Activated T-cell treated with anti-CD3 and anti-CD28 coated beads, Interleukin-2, amount 50 U/mL, for 24 hours (primary cell): ENCODE data around the gene NEXN.
"Not testable (repeated sequence)": the region's sequence is repeated elsewhere in the genome, so short reads cannot be mapped to it uniquely, and the experiment has no call there.

Source experiments
- DNase-seq: peaks from one replicate; pipeline ENCODE4 v3.0.0-alpha.2; 2020
- H3K27ac Mint-ChIP-seq: 2 replicates; pipeline ENCODE4 v1.8.0; 2020; ENCODE audit warnings: mild to moderate bottlenecking, mixed read lengths
- H3K27me3 Mint-ChIP-seq: 2 replicates; pipeline ENCODE4 v1.8.0; 2020; ENCODE audit warnings: mixed read lengths
- H3K36me3 Mint-ChIP-seq: 2 replicates; pipeline ENCODE4 v1.8.0; 2020; ENCODE audit warnings: low read depth, mixed read lengths
- H3K4me1 Mint-ChIP-seq: 2 replicates; pipeline ENCODE4 v1.8.0; 2020; ENCODE audit warnings: low read depth, mixed read lengths
- H3K4me3 Mint-ChIP-seq: 2 replicates; pipeline ENCODE4 v1.8.0; 2020; ENCODE audit warnings: mild to moderate bottlenecking, moderate library complexity, mixed read lengths
- H3K9me3 Mint-ChIP-seq: 2 replicates; pipeline ENCODE4 v1.8.0; 2020; ENCODE audit warnings: mixed read lengths

The NEXN gene

DNA sequence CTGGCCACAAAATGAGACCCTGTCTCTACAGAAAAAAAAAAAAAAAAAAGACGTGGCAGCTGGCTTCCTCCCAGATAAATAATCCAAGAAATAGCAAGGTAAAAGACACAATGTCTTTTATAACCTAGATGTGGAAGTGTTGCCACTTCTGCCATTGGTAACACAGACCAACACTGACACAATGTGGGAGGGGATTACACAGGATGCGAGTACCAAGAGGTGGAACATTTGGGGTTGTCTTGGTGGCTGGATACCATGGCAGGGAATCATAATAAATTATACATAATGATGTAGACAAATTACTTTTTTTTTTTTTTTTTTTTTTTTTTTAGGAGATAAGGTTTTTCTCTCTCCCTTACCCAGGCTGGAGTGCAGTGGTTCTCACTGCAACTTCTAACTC, 6.0 kb upstream of the NEXN start:
- DNase-seq, result no peak
- peaks cover 9% of the 10 kb centered on the region for H3K27me3 Mint-ChIP-seq
- H3K36me3 Mint-ChIP-seq, result peaks cover 6% of the 10 kb centered on the region
- H3K4me1 Mint-ChIP-seq, result peaks cover 12% of the 10 kb centered on the region
- no peaks in the 10 kb centered on the region for H3K9me3 Mint-ChIP-seq
- no peak overlapping the region for H3K4me3 Mint-ChIP-seq
- no peak overlapping the region for H3K27ac Mint-ChIP-seq

DNA sequence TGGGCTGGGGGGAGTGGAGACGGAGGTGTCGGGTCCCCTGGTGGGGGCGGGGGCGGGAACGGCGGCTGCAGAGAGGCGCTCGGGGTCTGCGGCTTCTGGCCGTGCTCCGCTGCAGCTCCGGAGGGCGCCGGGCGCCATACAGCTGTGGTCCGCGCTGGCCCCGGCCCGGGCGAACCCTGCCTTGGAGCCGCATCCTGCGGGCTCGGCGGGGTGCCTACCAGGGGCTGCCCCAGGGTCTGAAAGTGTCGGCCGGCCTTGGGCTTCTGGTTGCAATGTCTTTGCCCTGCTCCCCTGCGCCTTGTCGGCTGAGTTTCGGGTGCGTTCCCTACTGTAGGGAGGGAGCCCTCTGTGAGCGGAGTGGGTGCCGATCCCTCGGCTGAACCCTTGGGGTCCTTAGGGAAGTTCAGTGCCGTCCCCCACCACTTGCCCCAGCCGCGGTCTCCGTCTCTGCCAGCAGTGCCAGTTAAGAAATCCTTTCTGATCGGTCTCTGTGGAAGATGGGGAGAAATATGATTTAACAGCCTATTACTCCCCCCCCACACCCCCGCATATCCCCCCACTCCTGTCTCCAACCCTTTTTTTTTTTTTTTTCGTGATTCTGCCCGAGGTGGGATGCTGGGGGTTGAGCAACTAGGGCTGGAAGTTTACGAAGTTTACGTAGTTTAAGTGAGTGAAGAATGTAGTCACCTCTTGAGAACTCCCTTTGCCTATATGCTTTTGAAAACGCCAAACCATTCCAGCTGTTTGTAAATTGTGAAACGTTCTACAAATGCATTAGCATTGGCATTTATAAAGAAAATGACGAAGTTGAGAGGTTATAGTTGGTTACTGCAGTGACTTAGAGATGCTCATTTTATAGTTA, 588 bp downstream of the NEXN start:
- Mint-ChIP-seq H3K36me3 (no peaks in the 10 kb centered on the region), H3K4me3 (peak overlapping the region; percentile 73), H3K9me3 (no peaks in the 10 kb centered on the region), H3K27ac (no peak overlapping the region), H3K27me3 (peaks cover 29% of the 10 kb centered on the region), H3K4me1 (peaks cover 14% of the 10 kb centered on the region)
- peak; percentile 50 for DNase-seq

DNA sequence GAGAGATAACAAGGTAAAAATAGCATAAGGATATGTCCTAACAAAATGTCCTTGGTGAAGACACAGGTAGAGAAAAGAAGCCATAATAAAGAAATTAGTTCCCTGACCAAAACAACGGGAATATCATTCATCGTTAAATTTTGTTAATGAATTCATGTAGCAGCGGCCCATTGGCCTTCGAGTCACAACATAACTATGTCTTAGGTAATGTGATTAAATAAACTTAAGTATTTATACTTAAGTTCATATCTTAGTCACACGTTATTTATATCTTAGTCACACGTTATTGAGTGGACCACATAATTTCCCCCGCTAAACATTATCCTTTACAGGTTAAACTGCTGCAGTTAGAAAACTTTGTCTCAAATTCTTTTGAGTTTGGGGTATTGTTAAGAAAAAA, 1.2 kb downstream of the NEXN start:
- Mint-ChIP-seq H3K36me3 (no peaks in the 10 kb centered on the region), H3K27ac (no peak overlapping the region), H3K4me1 (peaks cover 14% of the 10 kb centered on the region), H3K27me3 (peaks cover 29% of the 10 kb centered on the region), H3K4me3 (no peak overlapping the region), H3K9me3 (no peaks in the 10 kb centered on the region)
- DNase-seq, result no peak

DNA sequence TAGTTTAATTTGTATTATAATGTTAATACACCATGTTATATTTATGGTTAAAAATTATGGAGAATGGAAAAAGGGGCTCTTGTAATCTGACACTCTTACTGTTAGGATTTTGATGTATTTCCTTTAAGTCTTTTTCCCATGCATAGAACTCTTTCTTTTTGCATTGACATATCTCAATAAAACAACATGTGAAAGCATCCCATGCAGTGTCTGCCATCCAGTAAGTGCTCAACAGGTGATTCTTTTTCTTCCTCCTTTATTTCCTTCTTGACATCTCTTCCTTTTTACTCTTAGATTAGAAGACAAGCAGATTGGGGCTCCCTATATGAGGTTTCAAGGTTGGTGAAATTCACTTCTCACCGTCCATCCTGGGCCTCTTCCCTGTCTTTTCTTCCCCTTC, 2.8 kb downstream of the NEXN start:
- peaks cover 29% of the 10 kb centered on the region for H3K27me3 Mint-ChIP-seq
- no peaks in the 10 kb centered on the region for H3K9me3 Mint-ChIP-seq

DNA sequence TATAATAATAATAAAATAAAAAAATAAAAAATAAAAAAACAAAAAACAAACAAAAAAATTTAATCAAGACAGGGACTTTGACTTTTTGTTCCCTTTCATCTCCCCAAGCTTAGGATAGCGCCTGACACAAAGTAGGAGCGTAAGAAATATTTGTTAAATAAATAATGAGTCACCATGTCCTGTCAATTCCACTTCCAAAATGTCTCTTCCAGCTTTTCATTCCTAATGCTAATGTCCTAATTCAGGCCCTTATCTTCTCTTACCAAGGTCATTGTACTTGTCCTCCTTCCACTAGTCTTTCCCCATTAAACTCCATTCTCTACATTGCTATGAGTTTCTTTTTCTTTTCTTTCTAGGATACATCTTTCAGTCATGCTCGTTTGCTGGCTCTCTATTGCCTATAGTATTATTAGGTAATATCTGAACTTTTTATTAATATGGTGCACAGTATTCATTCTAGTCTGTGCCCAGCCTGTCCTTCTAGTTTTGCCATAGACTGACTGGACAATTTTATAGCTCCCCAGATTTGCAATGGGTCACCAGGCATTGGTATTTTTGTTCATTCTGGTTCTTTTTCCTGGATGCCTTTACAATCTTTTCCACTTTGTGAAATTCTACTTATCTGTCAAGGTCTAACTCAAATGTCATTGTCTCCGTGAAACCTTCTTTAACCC, 11.4 kb downstream of the NEXN start:
- DNase-seq, result no peak
- no peaks in the 10 kb centered on the region for H3K27me3 Mint-ChIP-seq
- H3K27ac Mint-ChIP-seq, result no peak overlapping the region
- no peaks in the 10 kb centered on the region for H3K4me1 Mint-ChIP-seq
- H3K4me3 Mint-ChIP-seq, result no peak overlapping the region
- H3K36me3 Mint-ChIP-seq, result no peaks in the 10 kb centered on the region
- H3K9me3 Mint-ChIP-seq, result no peaks in the 10 kb centered on the region

More for the DNA sequence above, 2.8 kb downstream of the NEXN start:
- Mint-ChIP-seq H3K36me3 (no peaks in the 10 kb centered on the region), H3K4me1 (peaks cover 14% of the 10 kb centered on the region), H3K27ac (no peak overlapping the region), H3K4me3 (no peak overlapping the region)
- DNase-seq, result no peak

DNA sequence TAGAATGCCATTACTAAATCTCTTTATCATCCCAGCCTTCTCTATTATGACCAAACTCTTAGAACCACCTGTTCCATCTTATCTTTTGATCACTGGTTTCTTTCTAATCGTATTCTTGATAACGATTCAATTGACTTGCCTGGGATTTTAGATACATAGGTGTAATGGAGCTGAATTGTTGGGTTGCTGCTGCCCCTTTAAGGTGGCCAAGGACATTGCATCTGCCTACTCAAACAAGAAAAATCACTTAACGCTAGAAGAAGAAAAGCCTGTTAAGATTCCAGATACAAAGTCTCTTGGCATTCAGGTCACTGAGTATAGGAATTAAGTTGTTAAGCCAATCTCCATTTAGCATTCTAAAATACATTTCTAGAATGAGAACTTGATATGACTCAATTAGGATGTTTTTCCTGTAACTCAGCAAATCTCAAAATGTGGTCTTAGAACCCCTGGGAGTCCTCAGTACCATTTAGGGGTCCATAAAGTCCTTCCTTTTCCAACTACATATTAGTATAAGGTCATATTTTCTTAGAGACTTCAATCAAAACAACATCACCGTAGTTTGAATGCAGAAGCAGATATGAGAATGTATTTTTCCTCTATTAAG, 12.4 kb downstream of the NEXN start:
- Mint-ChIP-seq H3K4me3 (no peak overlapping the region), H3K27ac (no peak overlapping the region), H3K4me1 (no peaks in the 10 kb centered on the region), H3K36me3 (no peaks in the 10 kb centered on the region), H3K9me3 (no peaks in the 10 kb centered on the region), H3K27me3 (no peaks in the 10 kb centered on the region)
- DNase-seq, result no peak

DNA sequence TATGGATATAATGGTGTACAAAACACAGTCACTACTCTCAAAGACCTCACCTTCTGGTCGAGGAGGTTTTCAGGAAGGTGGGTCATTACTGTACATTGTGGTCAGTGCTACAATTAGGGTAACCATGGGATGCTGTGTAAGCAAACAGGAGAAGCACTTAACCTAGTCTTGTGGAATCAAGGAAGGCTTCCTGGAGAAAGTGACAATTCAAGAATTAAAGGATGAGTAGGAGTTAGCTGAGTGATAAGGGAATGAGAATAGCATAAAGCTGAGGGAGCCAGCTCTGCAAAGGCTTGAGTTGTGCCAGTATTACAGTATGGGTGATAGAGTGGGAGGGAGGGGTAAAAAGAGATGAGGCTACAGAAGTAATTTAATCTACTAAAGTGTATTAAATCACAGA, 17.2 kb downstream of the NEXN start:
- Mint-ChIP-seq H3K4me1 (no peaks in the 10 kb centered on the region), H3K4me3 (no peak overlapping the region)

DNA sequence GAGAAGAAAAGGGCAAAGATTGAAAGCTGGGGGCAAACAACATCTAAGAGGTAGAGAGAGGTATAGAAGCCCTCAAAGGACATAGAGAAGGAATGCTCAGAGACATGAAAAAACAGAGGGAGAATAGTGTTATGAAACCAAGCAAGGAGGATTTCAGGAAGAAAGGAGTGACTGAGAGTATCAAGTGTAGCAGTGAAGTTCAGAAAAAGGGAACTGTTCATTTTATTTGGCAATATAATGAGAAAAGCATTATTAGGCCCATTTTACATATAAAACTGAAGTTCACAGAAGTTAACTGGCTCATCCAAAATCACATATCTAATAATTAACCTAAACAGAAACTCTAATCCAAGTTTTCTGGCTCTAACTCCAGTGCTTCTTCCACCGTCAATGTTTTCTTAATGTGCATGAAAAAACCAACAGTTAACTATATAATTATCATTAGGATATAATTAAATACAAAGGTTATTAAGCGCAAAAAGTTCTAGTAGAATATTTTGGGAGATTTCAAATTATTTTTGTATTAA, 17.7 kb downstream of the NEXN start:
- no peaks in the 10 kb centered on the region for H3K27me3 Mint-ChIP-seq
- no peaks in the 10 kb centered on the region for H3K4me1 Mint-ChIP-seq
- no peaks in the 10 kb centered on the region for H3K36me3 Mint-ChIP-seq
- H3K27ac Mint-ChIP-seq, result no peak overlapping the region
- DNase-seq, result no peak
- H3K4me3 Mint-ChIP-seq, result no peak overlapping the region
- H3K9me3 Mint-ChIP-seq, result no peaks in the 10 kb centered on the region

More for the DNA sequence above, 17.2 kb downstream of the NEXN start:
- H3K27ac Mint-ChIP-seq, result no peak overlapping the region
- no peaks in the 10 kb centered on the region for H3K27me3 Mint-ChIP-seq
- H3K36me3 Mint-ChIP-seq, result no peaks in the 10 kb centered on the region
- no peak for DNase-seq
- H3K9me3 Mint-ChIP-seq, result no peaks in the 10 kb centered on the region

DNA sequence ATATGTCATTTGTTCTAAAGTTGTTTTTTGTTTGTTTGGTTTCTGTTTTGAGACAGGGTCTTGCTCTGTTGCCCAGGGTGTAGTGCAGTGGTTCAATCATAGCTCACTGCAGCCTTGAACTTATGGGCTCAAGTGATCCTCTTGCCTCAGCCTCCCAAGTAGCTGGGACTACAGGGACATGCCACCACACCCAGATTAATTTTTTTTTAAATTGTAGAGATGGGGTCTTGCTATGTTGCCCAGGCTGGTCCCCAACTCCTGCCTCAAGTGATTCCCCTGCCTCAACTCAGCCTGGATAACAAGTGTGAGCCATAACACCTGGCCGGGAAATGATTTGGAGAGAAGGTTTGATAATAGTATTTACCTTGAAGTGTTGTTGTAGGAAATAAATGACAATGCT, 18.2 kb downstream of the NEXN start:
- no peak overlapping the region for H3K27ac Mint-ChIP-seq

DNA sequence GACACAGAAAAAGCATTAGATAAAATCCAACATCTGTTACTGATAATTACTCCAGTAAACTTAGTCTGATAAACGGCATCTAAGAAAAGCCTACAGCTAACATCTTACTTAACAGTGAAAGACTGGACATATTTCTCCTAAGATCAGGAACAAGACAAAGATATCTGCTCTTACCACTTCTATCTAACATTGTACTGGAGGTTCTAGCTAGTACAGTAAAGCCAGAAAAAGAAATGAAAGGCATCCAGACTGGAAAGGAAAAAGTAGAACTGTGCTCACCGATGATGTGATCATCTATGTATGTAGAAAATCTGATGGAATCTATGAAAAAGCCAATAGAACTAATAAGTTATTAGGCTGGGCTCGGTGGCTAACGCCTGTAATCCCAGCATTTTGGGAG, 21.7 kb downstream of the NEXN start:
- Mint-ChIP-seq H3K27ac (no peak overlapping the region), H3K9me3 (no peaks in the 10 kb centered on the region), H3K4me3 (no peak overlapping the region), H3K36me3 (no peaks in the 10 kb centered on the region), H3K4me1 (no peaks in the 10 kb centered on the region), H3K27me3 (no peaks in the 10 kb centered on the region)
- DNase-seq, result no peak

More for the DNA sequence above, 18.2 kb downstream of the NEXN start:
- H3K9me3 Mint-ChIP-seq, result no peaks in the 10 kb centered on the region
- DNase-seq, result no peak
- H3K27me3 Mint-ChIP-seq, result no peaks in the 10 kb centered on the region
- no peaks in the 10 kb centered on the region for H3K36me3 Mint-ChIP-seq
- no peaks in the 10 kb centered on the region for H3K4me1 Mint-ChIP-seq
- no peak overlapping the region for H3K4me3 Mint-ChIP-seq

DNA sequence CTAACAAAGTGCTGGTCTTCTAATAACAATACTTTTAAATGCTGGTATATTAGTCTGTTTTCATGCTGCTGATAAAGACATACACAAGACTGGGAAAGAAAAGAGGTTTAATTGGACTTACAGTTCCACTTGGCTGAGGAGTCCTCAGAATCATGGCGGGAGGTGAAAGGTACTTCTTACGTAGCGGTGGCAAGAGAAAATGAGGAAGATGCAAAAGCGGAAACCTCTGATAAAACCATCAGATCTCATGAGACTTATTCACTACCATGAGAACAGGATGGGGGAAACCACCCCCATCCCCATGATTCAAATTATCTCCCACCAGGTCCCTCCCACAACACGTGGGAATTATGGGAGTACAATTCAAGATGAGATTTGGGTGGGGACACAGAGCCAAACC, 30.5 kb downstream of the NEXN start:
- H3K4me1 Mint-ChIP-seq, H3K4me3 Mint-ChIP-seq, H3K27ac Mint-ChIP-seq, DNase-seq, H3K27me3 Mint-ChIP-seq, H3K9me3 Mint-ChIP-seq, H3K36me3 Mint-ChIP-seq: not testable (repeated sequence)

DNA sequence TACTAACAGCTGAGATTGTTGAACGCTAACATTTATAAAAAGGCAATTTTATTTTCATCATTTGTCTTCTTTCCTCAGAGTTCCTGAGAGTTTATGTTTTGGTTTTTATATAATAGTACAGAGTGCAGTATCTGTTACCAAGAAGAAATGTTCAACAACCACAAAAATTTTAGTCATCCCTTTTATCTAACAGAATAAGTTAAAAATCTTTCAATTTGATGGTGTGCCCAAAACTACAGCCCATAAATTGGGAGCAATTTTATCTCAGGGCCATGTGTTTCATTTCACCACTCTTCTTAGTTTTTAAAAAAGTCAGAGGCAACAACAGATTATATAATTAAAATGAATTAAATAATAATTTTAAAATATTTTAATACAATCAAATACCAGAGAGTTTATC, 37.1 kb downstream of the NEXN start:
- Mint-ChIP-seq H3K27me3 (no peaks in the 10 kb centered on the region), H3K4me1 (peaks cover 9% of the 10 kb centered on the region), H3K9me3 (no peaks in the 10 kb centered on the region), H3K4me3 (no peak overlapping the region), H3K36me3 (no peaks in the 10 kb centered on the region), H3K27ac (no peak overlapping the region)
- no peak for DNase-seq

DNA sequence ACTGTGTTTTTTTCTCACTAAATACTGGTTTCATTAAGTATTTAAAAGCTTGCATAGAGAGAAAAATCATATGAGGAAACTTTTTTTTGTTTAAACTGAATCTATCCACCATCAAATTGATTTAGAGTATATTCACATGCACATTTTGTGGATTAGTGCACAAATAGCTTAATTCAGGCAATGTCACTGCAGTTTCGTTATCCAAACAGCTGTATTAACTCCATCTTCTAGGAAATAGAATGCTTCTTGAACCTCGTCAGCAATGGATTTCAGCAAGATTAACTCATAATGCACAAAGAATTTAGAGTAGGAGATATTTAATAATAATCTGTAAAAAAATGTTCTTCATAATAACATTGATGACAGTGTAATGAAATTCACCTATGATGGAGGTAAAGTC, 37.5 kb downstream of the NEXN start:
- no peaks in the 10 kb centered on the region for H3K9me3 Mint-ChIP-seq
- DNase-seq, result no peak
- no peak overlapping the region for H3K4me3 Mint-ChIP-seq
- no peak overlapping the region for H3K27ac Mint-ChIP-seq
- H3K4me1 Mint-ChIP-seq, result peaks cover 9% of the 10 kb centered on the region
- no peaks in the 10 kb centered on the region for H3K27me3 Mint-ChIP-seq
- H3K36me3 Mint-ChIP-seq, result no peaks in the 10 kb centered on the region

DNA sequence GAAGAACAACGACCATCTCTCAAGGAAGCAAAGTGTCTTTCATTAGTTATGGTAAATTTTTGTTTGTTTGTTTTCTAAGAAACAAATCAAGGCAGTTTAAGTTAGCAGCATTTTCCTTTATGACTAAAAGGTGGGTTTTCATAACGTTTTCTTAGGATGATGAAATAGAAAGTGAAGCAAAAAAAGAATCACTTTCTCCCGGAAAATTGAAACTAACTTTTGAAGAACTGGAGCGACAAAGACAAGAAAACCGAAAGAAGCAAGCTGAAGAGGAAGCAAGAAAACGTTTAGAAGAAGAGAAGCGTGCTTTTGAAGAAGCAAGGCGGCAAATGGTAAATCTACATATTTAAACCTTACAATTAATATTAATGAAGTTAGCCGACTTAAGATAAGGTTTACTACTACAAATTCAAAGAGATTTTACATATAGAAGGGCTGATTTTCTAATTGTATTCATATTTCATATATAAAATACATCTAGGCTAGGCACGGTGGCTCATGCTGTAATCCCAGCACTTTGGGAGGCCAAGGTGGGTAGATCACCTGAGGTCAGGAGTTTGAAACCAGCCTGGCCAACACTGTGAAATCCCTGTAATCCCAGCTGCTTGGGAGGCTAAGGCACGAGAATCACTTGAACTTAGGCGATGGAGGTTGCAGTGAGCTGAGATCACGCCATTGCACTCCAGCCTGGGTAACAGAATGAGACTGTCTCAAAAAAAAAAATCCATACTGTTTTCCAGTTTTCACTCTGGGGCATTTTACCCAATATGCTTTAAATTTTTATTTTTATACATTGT, 38.3 kb downstream of the NEXN start:
- H3K27ac Mint-ChIP-seq, result peak overlapping the region; percentile 72
- no peaks in the 10 kb centered on the region for H3K27me3 Mint-ChIP-seq
- H3K9me3 Mint-ChIP-seq, result no peaks in the 10 kb centered on the region
- H3K4me1 Mint-ChIP-seq, result peaks cover 9% of the 10 kb centered on the region
- no peak for DNase-seq
- no peaks in the 10 kb centered on the region for H3K36me3 Mint-ChIP-seq
- H3K4me3 Mint-ChIP-seq, result peak overlapping the region; percentile 59
